HG02852 (cell line): Measurements from ENCODE around the gene EFCAB7.

Experiments
- ATAC-seq: cut with Tn5 transposase; IDR thresholded peaks from one replicate; pipeline ENCODE4 v1.9.1; 2021; ENCODE audit warnings: mild to moderate bottlenecking, moderate library complexity; ENCODE audit not compliant: unreplicated experiment

Gene EFCAB7

GRCh38 chr1:63601912-63602311, 78.6 kb downstream of the EFCAB7 start:
- no peak for ATAC-seq

GRCh38 chr1:63602629-63603028, 79.3 kb downstream of the EFCAB7 start:
- no peak for ATAC-seq

- no peak for ATAC-seq
Observed at GRCh38 chr1:63603810-63604209, 80.5 kb downstream of the EFCAB7 start.

GRCh38 chr1:63607322-63607721, 84.0 kb downstream of the EFCAB7 start:
- ATAC-seq = no peak

- no peak for ATAC-seq
Observed at GRCh38 chr1:63611231-63611630, 87.9 kb downstream of the EFCAB7 start.

GRCh38 chr1:63612564-63612963, 89.2 kb downstream of the EFCAB7 start:
- no peak for ATAC-seq

GRCh38 chr1:63612971-63613370, 89.6 kb downstream of the EFCAB7 start:
- no peak for ATAC-seq

- peak; percentile 65 for ATAC-seq
Observed at GRCh38 chr1:63615768-63616420, 92.6 kb downstream of the EFCAB7 start.

- no peak for ATAC-seq
Observed at GRCh38 chr1:63617450-63617849, 94.1 kb downstream of the EFCAB7 start.

- ATAC-seq = no peak
Observed at GRCh38 chr1:63618011-63618410, 94.7 kb downstream of the EFCAB7 start.

- no peak for ATAC-seq
Observed at GRCh38 chr1:63619558-63619957, 96.2 kb downstream of the EFCAB7 start.

GRCh38 chr1:63620671-63621070, 97.3 kb downstream of the EFCAB7 start:
- no peak for ATAC-seq

- no peak for ATAC-seq
Observed at GRCh38 chr1:63621075-63621474, 97.8 kb downstream of the EFCAB7 start.

GRCh38 chr1:63621698-63622097, 98.4 kb downstream of the EFCAB7 start:
- ATAC-seq = no peak
